HepG2 (cell line): ENCODE data around the gene KCNF1.

Experiments used
- CREB1 ChIP-seq, 2 experiments: fragments of 450-650 bp in 1 of 2; IDR thresholded peaks; 2 replicates each; pipeline ENCODE4 v1.6.1; 2016 to 2017; ENCODE audit warnings: control low read depth in 1 of 2, mild to moderate bottlenecking in 1 of 2, missing compliant biosample characterization in 1 of 2, missing genetic modification characterization in 1 of 2
- CTCF ChIP-seq: sonication (generic); formaldehyde crosslinking; IDR thresholded peaks from 2 replicates; pipeline ENCODE4 v1.5.0; 2020; ENCODE audit warnings: mild to moderate bottlenecking, missing genetic modification reagents, moderate library complexity
- HNF1B ChIP-seq: sonication (generic); formaldehyde crosslinking; IDR thresholded peaks from 2 replicates; pipeline ENCODE4 v1.5.1; 2020; ENCODE audit warnings: mild to moderate bottlenecking, moderate library complexity, missing genetic modification reagents
- NFKB2 ChIP-seq: sonication (generic); formaldehyde crosslinking; IDR thresholded peaks from 2 replicates; pipeline ENCODE4 v1.4.0; 2020; ENCODE audit warnings: missing genetic modification reagents, borderline replicate concordance
- POGK ChIP-seq: sonication (generic); formaldehyde crosslinking; conservative IDR thresholded peaks from 2 replicates; pipeline ENCODE4 v1.8.0; 2022; ENCODE audit warnings: mild to moderate bottlenecking, moderate library complexity, missing genetic modification reagents
- POLR2A ChIP-seq, 2 experiments: IDR thresholded peaks; 2 replicates each; pipeline ENCODE4 v1.6.1; 2011; ENCODE audit warnings: low read depth in 2 of 2, low read length in 2 of 2, mild to moderate bottlenecking in 1 of 2, moderate library complexity in 1 of 2; ENCODE audit not compliant: insufficient read depth in 1 of 2
- POLR2AphosphoS5 ChIP-seq: IDR thresholded peaks from 2 replicates; pipeline ENCODE4 v1.6.1; 2012; ENCODE audit warnings: low read depth, low read length
- RNF2 ChIP-seq: fragments of 450-650 bp; conservative IDR thresholded peaks from 2 replicates; pipeline ENCODE4 v1.6.1; 2016; ENCODE audit warnings: low read depth
- SAFB2 ChIP-seq: sonication (generic); formaldehyde crosslinking; IDR thresholded peaks from 2 replicates; pipeline ENCODE4 v1.5.1; 2020; ENCODE audit warnings: missing genetic modification reagents, low read depth, mild to moderate bottlenecking, borderline replicate concordance
- TAF1 ChIP-seq: sonication (generic); formaldehyde crosslinking; IDR thresholded peaks from 2 replicates; pipeline ENCODE4 v1.4.0; 2020; ENCODE audit warnings: missing genetic modification reagents
- THAP8 ChIP-seq: sonication (generic); formaldehyde crosslinking; IDR thresholded peaks from 2 replicates; pipeline ENCODE4 v1.5.1; 2020; ENCODE audit warnings: missing genetic modification reagents, mild to moderate bottlenecking, borderline replicate concordance
- YY1 ChIP-seq: IDR thresholded peaks from 2 replicates; pipeline ENCODE4 v1.6.1; 2011; ENCODE audit warnings: low read length, low read depth, moderate library complexity, mild to moderate bottlenecking; ENCODE audit not compliant: insufficient read depth, insufficient replicate concordance
- ZGPAT ChIP-seq: IDR thresholded peaks from 2 replicates; pipeline ENCODE4 v1.6.1; 2016; ENCODE audit warnings: mild to moderate bottlenecking
- ZNF747 ChIP-seq: sonication (generic); formaldehyde crosslinking; IDR thresholded peaks from 2 replicates; pipeline ENCODE4 v1.8.1; 2023; ENCODE audit warnings: missing genetic modification reagents, mild to moderate bottlenecking, borderline replicate concordance

GRCh38 chr2:10948188-10948564 is 36.4 kb downstream of the KCNF1 start:
- no peak for TF ChIP-seq CTCF (CRISPR knock-in tag)
- TF ChIP-seq POGK (CRISPR knock-in tag) = no peak
- no peak for TF ChIP-seq TAF1 (CRISPR knock-in tag)
- TF ChIP-seq CREB1 (IDR thresholded peaks at IDR 0.05) = no peak
- TF ChIP-seq CREB1 (CRISPR knock-in tag; IDR thresholded peaks at IDR 0.05) = no peak
- TF ChIP-seq YY1 = no peak
- TF ChIP-seq THAP8 (CRISPR knock-in tag) = no peak
- TF ChIP-seq NFKB2 = no peak
- no peak for TF ChIP-seq RNF2
- no peak for TF ChIP-seq ZNF747 (CRISPR knock-in tag)
- no peak for TF ChIP-seq HNF1B (CRISPR knock-in tag)
- no peak for TF ChIP-seq POLR2A (IDR thresholded peaks at IDR 0.05; ENCODE audit: insufficient read depth in 1 of 2, low read depth in 2 of 2, low read length in 2 of 2)
- TF ChIP-seq ZGPAT (CRISPR knock-in tag) = no peak
- no peak for TF ChIP-seq POLR2AphosphoS5
- no peak for TF ChIP-seq SAFB2 (CRISPR knock-in tag)
